Measurements from ENCODE around the gene WFDC11. TPM values are rescaled to one million over a fixed set of nuclear protein-coding genes. Genes with fewer than 3 reads are reported as not detected.

The WFDC11 gene
- total RNA-seq, 1 experiment from 2014 or later, result not detected

- ChIA-PET CTCF (no interaction called here), RAD21 (ENCODE audit: low non-redundant PET in 1 of 2, low total read pairs in 2 of 2, uncharacterized antibody in 2 of 2, unreplicated experiment in 2 of 2) (no interaction called here), POLR2A (no interaction called here)
- Histone ChIP-seq H3K27me3 (ENCODE audit: insufficient read depth, low read length) (no peaks in the 10 kb centered on the region), H4K20me1 (ENCODE audit: insufficient read depth) (no peaks in the 10 kb centered on the region), H3K9me2 (ENCODE audit: insufficient read depth) (no peaks in the 10 kb centered on the region), H3K36me3 (ENCODE audit: control insufficient read depth in 1 of 2, insufficient read depth in 2 of 2, low read length in 2 of 2) (no peaks in the 10 kb centered on the region), H3K4me1 (ENCODE audit: control insufficient read depth in 1 of 2, insufficient read depth in 2 of 2, low read length in 2 of 2) (peaks cover 0 to 4% of the 10 kb centered on the region in 2 experiments; a peak in 2 of 4 replicates), H3K9me3 (ENCODE audit: control insufficient read depth in 1 of 2, insufficient read depth in 1 of 2, low read depth in 1 of 2, low read length in 2 of 2) (no peaks in the 10 kb centered on the region), H2AFZ (ENCODE audit: low read depth, low read length, poor library complexity, severe bottlenecking) (no peak overlapping the region), H3K4me3 (replicated peaks in 1 of 2; ENCODE audit: low read depth in 1 of 2, low read length in 2 of 2) (no peak overlapping the region), H3K4me2 (ENCODE audit: low read length) (no peak overlapping the region), H3K79me2 (ENCODE audit: insufficient read depth, low read length) (no peaks in the 10 kb centered on the region), H3K9ac (ENCODE audit: low read length) (no peak overlapping the region), H3K27ac (ENCODE audit: low read depth, low read length) (no peak overlapping the region)
- intact Hi-C loops (cut with micrococcal nuclease), result no loop called here
- no peak for TF ChIP-seq FOSL1 (IDR thresholded peaks at IDR 0.05; ENCODE audit: low read depth)
- TF ChIP-seq POLR2A (IDR thresholded peaks at IDR 0.05; ENCODE audit: borderline replicate concordance, extremely low read depth, insufficient read depth, insufficient read length), result no peak
- DNase-seq (ENCODE audit: low read depth, low spot score) (no peak), ATAC-seq (no peak)
- no TSS peak for BruUV-seq (replicated peaks)
Observed at GRCh38 chr20:45626540-45626939, 43.5 kb downstream of the WFDC11 start.

GRCh38 chr20:45621593-45621992 is 48.4 kb downstream of the WFDC11 start:
- Histone ChIP-seq H4K20me1 (ENCODE audit: insufficient read depth) (no peaks in the 10 kb centered on the region), H2AFZ (ENCODE audit: low read depth, low read length, poor library complexity, severe bottlenecking) (no peak overlapping the region), H3K27me3 (ENCODE audit: insufficient read depth, low read length) (no peaks in the 10 kb centered on the region), H3K4me1 (ENCODE audit: control insufficient read depth in 1 of 2, insufficient read depth in 2 of 2, low read length in 2 of 2) (no peaks in the 10 kb centered on the region), H3K9ac (ENCODE audit: low read length) (no peak overlapping the region), H3K9me3 (ENCODE audit: control insufficient read depth in 1 of 2, insufficient read depth in 1 of 2, low read depth in 1 of 2, low read length in 2 of 2) (no peaks in the 10 kb centered on the region), H3K79me2 (ENCODE audit: insufficient read depth, low read length) (no peaks in the 10 kb centered on the region), H3K36me3 (ENCODE audit: control insufficient read depth in 1 of 2, insufficient read depth in 2 of 2, low read length in 2 of 2) (no peaks in the 10 kb centered on the region), H3K4me3 (replicated peaks in 1 of 2; ENCODE audit: low read depth in 1 of 2, low read length in 2 of 2) (no peak overlapping the region), H3K9me2 (ENCODE audit: insufficient read depth) (no peaks in the 10 kb centered on the region), H3K4me2 (ENCODE audit: low read length) (no peak overlapping the region), H3K27ac (ENCODE audit: low read depth, low read length) (no peak overlapping the region)
- no peak for TF ChIP-seq TCF7L2 (IDR thresholded peaks at IDR 0.05; ENCODE audit: borderline replicate concordance, extremely low read depth, insufficient read depth, insufficient read length)
- no peak for TF ChIP-seq ZFX (IDR thresholded peaks at IDR 0.05)
- no peak for TF ChIP-seq REST (IDR thresholded peaks at IDR 0.05; ENCODE audit: low read depth)
- no peak for TF ChIP-seq FOSL1 (IDR thresholded peaks at IDR 0.05; ENCODE audit: low read depth)
- TF ChIP-seq CBX3 (IDR thresholded peaks at IDR 0.05; ENCODE audit: low read depth), result no peak
- no peak for TF ChIP-seq CTCF (IDR thresholded peaks at IDR 0.05 in 2 of 3, conservative IDR thresholded peaks at IDR 0.05 in 1 of 3; ENCODE audit: borderline replicate concordance in 1 of 3, insufficient read depth in 1 of 3, low read depth in 2 of 3, low read length in 2 of 3)
- CTCF ChIA-PET, result no interaction called here
- intact Hi-C loops (cut with micrococcal nuclease), result no loop called here
- BruUV-seq (replicated peaks), result no TSS peak
- DNase-seq (ENCODE audit: low read depth, low spot score) (no peak), ATAC-seq (no peak)
- POLR2A ChIA-PET, result no interaction called here
- RAD21 ChIA-PET (ENCODE audit: low non-redundant PET in 1 of 2, low total read pairs in 2 of 2, uncharacterized antibody in 2 of 2, unreplicated experiment in 2 of 2), result no interaction called here

Measured in HCT116 (cell line).